BJ (cell line): Measurements from ENCODE around the gene CNTFR. TPM values are rescaled to one million over a fixed set of nuclear protein-coding genes. Genes with fewer than 3 reads are reported as not detected.

Experiments used
- CTCF ChIA-PET: fragments of 350-600 bp; formaldehyde crosslinking; extraction: SDS; loops from one replicate; lab custom pipeline; 2021; ENCODE audit warnings: antibody characterized with exemption, inconsistent platforms; lab: Yijun Ruan, JAX
- POLR2A ChIA-PET: fragments of 300-600 bp; sonication (Branson Sonifier 250); formaldehyde crosslinking; extraction: SDS; loops from one replicate; lab custom pipeline; 2021; ENCODE audit warnings: antibody characterized with exemption; lab: Charles Lee
- DNase-seq: peaks from one replicate; pipeline ENCODE4 v3.0.0-alpha.2; 2011; ENCODE audit warnings: low read depth
- H3K27me3 ChIP-seq: 2 replicates; pipeline ENCODE4 v1.6.0; 2011; ENCODE audit warnings: low read length; ENCODE audit not compliant: control insufficient read depth, insufficient read depth
- H3K36me3 ChIP-seq: 2 replicates; pipeline ENCODE4 v1.5.1; 2011; ENCODE audit warnings: low read length; ENCODE audit not compliant: control insufficient read depth, insufficient read depth
- H3K4me3 ChIP-seq: 2 replicates; pipeline ENCODE4 v1.5.1; 2011; ENCODE audit warnings: low read depth, mild to moderate bottlenecking, control low read depth, low read length
- CTCF ChIP-seq: IDR thresholded peaks from 2 replicates; pipeline ENCODE4 v1.5.1; 2011; ENCODE audit warnings: low read depth, mild to moderate bottlenecking, control low read depth, inconsistent platforms, low read length, moderate library complexity; ENCODE audit not compliant: insufficient read depth
- polyA plus RNA-seq: library from polyadenylated mRNA; depleted of rRNA; stranded (reverse); fragments of >200 nt; gene quantifications from 2 replicates; pipeline ENCODE4 v1.2.3, GENCODE V29; 2011

CNTFR gene
- polyA plus RNA-seq, 1 experiment = 0.09 TPM

GRCh38 chr9:34624475-34625185, 35.1 kb upstream of the CNTFR start:
- POLR2A ChIA-PET = no interaction called here
- TF ChIP-seq CTCF = no peak
- no peak overlapping the region for H3K4me3 ChIP-seq
- peaks cover 54% of the 10 kb centered on the region for H3K27me3 ChIP-seq
- no peak for DNase-seq
- no peaks in the 10 kb centered on the region for H3K36me3 ChIP-seq
- CTCF ChIA-PET = interaction anchor here (1.4 to 5.1 kb wide), 3 partner anchors 9 to 12 kb away, joined by 4 to 29 read pairs (median 6); partner anchors contain the start of gene RPP25L

DNA sequence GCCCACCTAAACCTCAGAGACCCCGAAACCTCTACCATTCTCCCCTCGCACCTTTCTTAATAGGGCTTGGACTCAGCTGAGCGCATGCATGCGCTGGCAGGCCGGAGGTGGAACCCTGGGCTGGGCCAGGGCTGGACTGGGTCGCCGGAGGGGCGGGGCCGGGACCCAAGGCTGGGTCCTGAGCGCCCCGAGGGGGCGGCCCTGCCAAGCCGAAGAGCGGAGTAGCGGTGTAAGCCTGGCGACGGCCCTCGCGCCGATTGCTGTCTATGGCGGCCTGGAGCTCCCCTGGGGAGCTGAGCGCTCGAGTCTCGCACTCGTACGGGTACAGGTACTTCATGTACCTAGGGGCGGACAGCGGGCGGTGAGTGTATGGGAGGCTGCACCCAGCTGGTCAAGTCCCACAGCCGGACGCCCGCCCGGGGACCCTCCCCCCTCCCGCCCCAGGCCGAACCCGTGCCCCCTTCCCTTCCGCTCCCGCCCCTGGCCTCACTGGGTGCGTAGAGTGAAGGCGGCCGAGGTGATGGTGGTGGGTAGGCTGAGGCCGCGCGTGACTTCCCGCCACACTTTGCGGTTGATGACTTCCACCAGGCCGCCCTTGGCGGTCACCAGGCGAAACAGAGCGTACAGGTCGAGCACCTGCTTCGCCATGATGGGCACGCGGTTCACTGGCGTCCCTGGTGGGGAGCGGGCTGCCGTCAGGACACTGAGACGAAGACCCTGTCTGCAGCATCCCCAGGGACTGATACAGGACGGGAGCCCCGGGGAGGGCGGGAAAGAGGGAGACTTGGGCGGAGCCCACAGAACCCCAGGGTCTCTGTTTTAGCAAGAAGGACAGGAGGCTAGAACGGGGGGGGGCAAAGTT, 34.1 kb upstream of the CNTFR start:
- CTCF ChIA-PET = interaction anchor here (1.2 to 5.1 kb wide), 3 partner anchors 10 to 20 kb away, joined by 4 to 29 read pairs (median 4); no protein-coding TSS in a partner anchor
- no peak for TF ChIP-seq CTCF
- POLR2A ChIA-PET = no interaction called here
- DNase-seq = no peak
- H3K36me3 ChIP-seq = no peaks in the 10 kb centered on the region
- peaks cover 48% of the 10 kb centered on the region for H3K27me3 ChIP-seq
- no peak overlapping the region for H3K4me3 ChIP-seq

DNA sequence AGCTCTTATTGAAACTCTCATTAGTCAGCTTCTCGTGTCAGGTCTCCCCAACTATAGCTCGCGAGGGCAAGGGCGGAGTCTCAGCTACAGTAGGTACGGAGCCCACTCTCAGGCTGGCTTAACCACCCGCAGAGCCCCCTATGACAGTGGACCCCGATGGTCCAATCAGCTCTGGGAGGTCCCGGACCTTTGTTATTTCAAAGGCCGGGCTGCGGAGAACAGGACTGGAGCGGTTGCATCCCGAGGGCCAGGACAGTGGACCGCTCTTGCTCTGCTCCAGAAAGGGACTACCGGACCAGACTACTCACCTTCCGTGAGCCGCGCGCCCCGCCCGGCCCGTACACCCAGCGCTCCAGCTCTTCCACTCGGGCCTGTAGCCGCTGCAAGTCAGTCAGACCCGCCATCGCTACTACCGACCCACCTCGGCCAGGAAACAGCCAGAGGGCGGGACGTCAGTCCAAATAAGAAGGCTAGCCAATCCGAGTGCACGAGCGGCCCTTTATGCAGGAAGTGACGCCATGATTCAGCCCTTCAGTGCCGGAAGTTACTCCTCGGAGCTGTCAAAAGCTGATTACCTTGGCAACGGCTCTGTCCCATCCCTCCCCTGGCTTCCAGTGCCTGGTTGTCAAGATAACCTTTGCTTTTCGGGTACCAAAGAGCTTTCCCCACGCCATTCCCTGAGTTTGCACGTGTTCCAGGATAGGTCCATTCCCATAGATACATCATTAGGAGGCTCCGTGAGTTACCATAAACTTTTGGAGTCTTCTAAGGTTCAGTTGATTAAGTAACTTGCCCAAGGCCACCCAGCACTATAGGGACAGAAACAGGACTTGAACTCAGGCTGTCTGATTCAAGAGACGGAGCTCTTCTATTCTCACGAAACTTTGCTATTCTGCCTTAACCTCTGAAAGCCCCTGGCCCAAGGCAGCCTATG, 30.8 kb upstream of the CNTFR start, which contains the start of gene DCTN3:
DCTN3 (minus strand) TSS at position 435 of the 934 bp plus-strand sequence; CDS start at position 404, 31 bp downstream.
- Histone ChIP-seq H3K27me3 (peaks cover 21% of the 10 kb centered on the region), H3K36me3 (peaks cover 14% of the 10 kb centered on the region), H3K4me3 (peak within 1 kb of the TSS; percentile 96)
- peak; percentile 74 for DNase-seq
- no peak for TF ChIP-seq CTCF
- CTCF ChIA-PET = interaction anchor here (1.0 to 2.2 kb wide), 9 partner anchors 9 to 81 kb away, joined by 3 to 32 read pairs (median 9); partner anchors contain the start of genes GALT and RPP25L
- POLR2A ChIA-PET = no interaction called here

DNA sequence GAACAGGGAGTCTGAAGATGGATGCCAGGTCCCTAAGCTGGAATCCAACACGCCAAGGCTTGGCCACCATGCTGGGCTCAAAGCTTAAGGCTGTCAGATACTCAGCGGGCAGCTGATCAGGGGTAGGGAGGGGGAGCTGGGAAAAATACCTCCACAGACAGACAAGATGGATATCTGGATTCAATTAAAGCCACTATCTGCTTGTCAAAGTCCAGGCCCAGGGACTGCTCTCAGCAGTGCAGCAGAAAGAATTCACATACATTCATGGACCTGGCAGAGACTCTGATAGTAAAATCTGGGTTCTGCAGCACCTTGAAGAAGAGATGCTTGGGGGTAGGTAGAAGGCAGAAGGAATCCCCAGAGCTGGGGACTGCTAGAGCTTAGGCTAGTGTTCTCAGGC, 25.6 kb upstream of the CNTFR start:
- Histone ChIP-seq H3K36me3 (peaks cover 14% of the 10 kb centered on the region), H3K27me3 (no peaks in the 10 kb centered on the region), H3K4me3 (no peak overlapping the region)
- DNase-seq = no peak
- CTCF ChIA-PET = interaction anchor here (0.7 to 5.9 kb wide), 5 partner anchors 10 to 287 kb away, joined by 3 to 112 read pairs (median 4); partner anchors contain the start of gene SIGMAR1
- POLR2A ChIA-PET = no interaction called here
- TF ChIP-seq CTCF = no peak
